SU-DHL-6 (cell line): ENCODE results near the gene TEDC1.

ENCODE experiments used
- H2AFZ ChIP-seq: fragments of 200-600 bp; sonication (generic); 2 replicates; pipeline ENCODE4 v1.6.1; 2014; ENCODE audit warnings: low read depth, mild to moderate bottlenecking, moderate library complexity, mixed read lengths, antibody characterized with exemption, low read length; ENCODE audit not compliant: severe bottlenecking
- H3F3A ChIP-seq: fragments of 200-600 bp; shearing (Covaris generic); 2 replicates; pipeline ENCODE4 v1.6.0; 2016; ENCODE audit warnings: antibody characterized with exemption, mild to moderate bottlenecking; ENCODE audit not compliant: insufficient read depth
- H3K27ac ChIP-seq: fragments of 200-600 bp; sonication (generic); 2 replicates; pipeline ENCODE4 v1.5.1; 2016; ENCODE audit warnings: low read depth, mild to moderate bottlenecking, low read length, moderate library complexity, mixed read lengths
- H3K27me3 ChIP-seq: fragments of 200-600 bp; sonication (generic), shearing (Covaris generic); 2 replicates; pipeline ENCODE4 v1.6.0; 2014; ENCODE audit warnings: mild to moderate bottlenecking, low read length
- H3K36me3 ChIP-seq: fragments of 200-600 bp; sonication (generic); 2 replicates; pipeline ENCODE4 v1.6.1; 2014; ENCODE audit warnings: mild to moderate bottlenecking, low read length, mixed read lengths
- H3K4me2 ChIP-seq: fragments of 300-600, 200-600 bp; shearing (Covaris generic), sonication (generic); 2 replicates; pipeline ENCODE4 v1.6.0; 2014; ENCODE audit warnings: low read length, low read depth, mild to moderate bottlenecking; ENCODE audit not compliant: poor library complexity, severe bottlenecking
- H3K4me3 ChIP-seq: fragments of 200-600 bp; sonication (generic); 2 replicates; pipeline ENCODE4 v1.5.1; 2014; ENCODE audit warnings: antibody characterized with exemption, low read length, mild to moderate bottlenecking, mixed read lengths; ENCODE audit not compliant: insufficient read depth, poor library complexity, severe bottlenecking
- H3K79me2 ChIP-seq: fragments of 200-600 bp; sonication (generic); 2 replicates; pipeline ENCODE4 v1.6.1; 2014; ENCODE audit warnings: mild to moderate bottlenecking, low read length, moderate library complexity; ENCODE audit not compliant: insufficient read depth
- H3K9ac ChIP-seq: fragments of 200-600 bp; sonication (generic); 2 replicates; pipeline ENCODE4 v1.7.0; 2014; ENCODE audit warnings: mild to moderate bottlenecking, low read length
- H3K9me2 ChIP-seq: fragments of 200-600 bp; sonication (generic); replicated peaks from 2 replicates; pipeline ENCODE4 v1.6.1; 2014; ENCODE audit warnings: low read length; ENCODE audit not compliant: insufficient read depth
- H3K9me3 ChIP-seq: fragments of 200-600 bp; sonication (generic); 2 replicates; pipeline ENCODE4 v1.6.1; 2014; ENCODE audit warnings: low read length, mixed read lengths; ENCODE audit not compliant: insufficient read depth
- H4K20me1 ChIP-seq: fragments of 200-600 bp; sonication (generic); 2 replicates; pipeline ENCODE4 v1.6.1; 2014; ENCODE audit warnings: low read depth, mild to moderate bottlenecking, antibody characterized with exemption, low read length, moderate library complexity, mixed read lengths
- CTCF ChIP-seq: fragments of 200-600 bp; sonication (generic); IDR thresholded peaks from one replicate; pipeline ENCODE4 v1.5.1; 2017; ENCODE audit warnings: antibody characterized with exemption, mild to moderate bottlenecking, low read length, moderate library complexity; ENCODE audit not compliant: insufficient read depth, poor library complexity, severe bottlenecking
- EZH2phosphoT487 ChIP-seq: fragments of 200-600 bp; sonication (generic), shearing (Covaris generic); conservative IDR thresholded peaks from 2 replicates; pipeline ENCODE4 v1.6.1; 2018; ENCODE audit warnings: mild to moderate bottlenecking, antibody characterized with exemption, low read length, moderate library complexity, mixed read lengths

Gene TEDC1

DNA sequence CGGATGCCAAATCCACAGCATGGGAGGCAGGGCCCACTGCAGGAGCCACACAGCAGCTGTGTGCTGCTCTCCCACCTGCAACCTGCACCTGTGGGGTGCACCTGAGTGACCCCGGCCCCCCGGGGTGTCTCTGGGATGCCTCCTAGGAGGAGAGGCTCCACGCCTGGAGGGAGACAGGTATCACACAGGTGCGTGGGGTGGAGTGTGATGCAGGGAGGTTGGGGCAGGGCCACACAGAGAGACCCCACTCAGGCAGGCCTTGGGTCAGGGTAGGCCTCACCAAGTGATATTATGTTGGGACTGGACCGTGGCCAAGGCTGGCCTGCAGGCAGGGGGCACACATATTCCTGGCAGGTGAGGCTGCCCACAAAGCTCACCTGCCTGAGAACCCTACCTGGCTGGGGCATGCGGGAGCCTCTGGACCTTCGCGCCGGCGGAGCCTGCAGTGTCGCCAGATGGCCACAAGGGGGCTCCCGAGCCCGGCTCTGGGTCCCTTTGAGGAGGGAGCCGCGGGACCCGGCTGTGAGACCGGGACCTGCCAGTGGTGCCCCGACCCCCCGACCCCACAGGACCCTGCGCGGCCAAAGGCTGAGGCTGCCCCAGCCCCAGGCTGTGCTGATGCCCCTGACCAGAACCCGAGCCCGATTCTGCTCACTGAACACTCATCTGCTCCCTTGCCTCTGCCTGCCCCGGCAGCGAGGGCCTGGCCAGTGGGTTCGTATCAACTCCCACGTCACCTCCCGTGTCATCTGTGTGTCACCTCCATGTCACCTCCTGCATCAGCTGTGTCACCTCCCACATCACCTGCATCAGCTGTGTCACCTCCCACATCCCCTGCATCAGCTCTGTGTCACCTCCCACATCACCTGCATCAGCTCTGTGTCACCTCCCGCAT is 46.8 kb downstream of the TEDC1 start:
- no peaks in the 10 kb centered on the region for H3K79me2 ChIP-seq

GRCh38 chr14:105538481-105539049 is 47.5 kb downstream of the TEDC1 start:
- Histone ChIP-seq H3K4me3 (no peak overlapping the region), H2AFZ (no peak overlapping the region), H3K36me3 (0 out of 2 replicates have a peak, but pooled peaks cover 3% of the 10 kb centered on the region), H3K79me2 (no peaks in the 10 kb centered on the region), H3K9ac (no peak overlapping the region), H3K4me2 (no peak overlapping the region), H3K9me3 (no peaks in the 10 kb centered on the region), H3F3A (no peaks in the 10 kb centered on the region), H4K20me1 (no peaks in the 10 kb centered on the region), H3K9me2 (no peaks in the 10 kb centered on the region), H3K27me3 (no peaks in the 10 kb centered on the region), H3K27ac (no peak overlapping the region)
- no peak for TF ChIP-seq CTCF
- TF ChIP-seq EZH2phosphoT487: no peak

More for the DNA sequence above, 46.8 kb downstream of the TEDC1 start:
- Histone ChIP-seq H3K4me2 (no peak overlapping the region), H4K20me1 (no peaks in the 10 kb centered on the region), H3K9me2 (no peaks in the 10 kb centered on the region), H3K4me3 (no peak overlapping the region), H3F3A (no peaks in the 10 kb centered on the region), H2AFZ (no peak overlapping the region), H3K36me3 (0 out of 2 replicates have a peak, but pooled peaks cover 2% of the 10 kb centered on the region), H3K9ac (no peak overlapping the region), H3K27me3 (no peaks in the 10 kb centered on the region), H3K27ac (no peak overlapping the region), H3K9me3 (no peaks in the 10 kb centered on the region)
- TF ChIP-seq EZH2phosphoT487 (no peak), CTCF (peak; percentile 83)

GRCh38 chr14:105540811-105541210 is 49.8 kb downstream of the TEDC1 start:
- H3K36me3 ChIP-seq: 0 out of 2 replicates have a peak, but pooled peaks cover 3% of the 10 kb centered on the region
- H3K4me3 ChIP-seq: no peak overlapping the region
- H3K9ac ChIP-seq: no peak overlapping the region
- no peaks in the 10 kb centered on the region for H3K9me2 ChIP-seq
- TF ChIP-seq CTCF (no peak), EZH2phosphoT487 (no peak)
- no peak overlapping the region for H3K27ac ChIP-seq
- H3K9me3 ChIP-seq: no peaks in the 10 kb centered on the region
- no peaks in the 10 kb centered on the region for H4K20me1 ChIP-seq
- 0 out of 2 replicates have a peak, but pooled peaks cover 5% of the 10 kb centered on the region for H3K27me3 ChIP-seq
- no peak overlapping the region for H3K4me2 ChIP-seq
- no peaks in the 10 kb centered on the region for H3F3A ChIP-seq
- H2AFZ ChIP-seq: no peak overlapping the region
- no peaks in the 10 kb centered on the region for H3K79me2 ChIP-seq
